ENCODE data around the gene ASCC1.
A peak's percentile ranks its signal among the peaks of the same experiment; 100 is the strongest.

ASCC1 gene, protein sequence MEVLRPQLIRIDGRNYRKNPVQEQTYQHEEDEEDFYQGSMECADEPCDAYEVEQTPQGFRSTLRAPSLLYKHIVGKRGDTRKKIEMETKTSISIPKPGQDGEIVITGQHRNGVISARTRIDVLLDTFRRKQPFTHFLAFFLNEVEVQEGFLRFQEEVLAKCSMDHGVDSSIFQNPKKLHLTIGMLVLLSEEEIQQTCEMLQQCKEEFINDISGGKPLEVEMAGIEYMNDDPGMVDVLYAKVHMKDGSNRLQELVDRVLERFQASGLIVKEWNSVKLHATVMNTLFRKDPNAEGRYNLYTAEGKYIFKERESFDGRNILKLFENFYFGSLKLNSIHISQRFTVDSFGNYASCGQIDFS

DNA sequence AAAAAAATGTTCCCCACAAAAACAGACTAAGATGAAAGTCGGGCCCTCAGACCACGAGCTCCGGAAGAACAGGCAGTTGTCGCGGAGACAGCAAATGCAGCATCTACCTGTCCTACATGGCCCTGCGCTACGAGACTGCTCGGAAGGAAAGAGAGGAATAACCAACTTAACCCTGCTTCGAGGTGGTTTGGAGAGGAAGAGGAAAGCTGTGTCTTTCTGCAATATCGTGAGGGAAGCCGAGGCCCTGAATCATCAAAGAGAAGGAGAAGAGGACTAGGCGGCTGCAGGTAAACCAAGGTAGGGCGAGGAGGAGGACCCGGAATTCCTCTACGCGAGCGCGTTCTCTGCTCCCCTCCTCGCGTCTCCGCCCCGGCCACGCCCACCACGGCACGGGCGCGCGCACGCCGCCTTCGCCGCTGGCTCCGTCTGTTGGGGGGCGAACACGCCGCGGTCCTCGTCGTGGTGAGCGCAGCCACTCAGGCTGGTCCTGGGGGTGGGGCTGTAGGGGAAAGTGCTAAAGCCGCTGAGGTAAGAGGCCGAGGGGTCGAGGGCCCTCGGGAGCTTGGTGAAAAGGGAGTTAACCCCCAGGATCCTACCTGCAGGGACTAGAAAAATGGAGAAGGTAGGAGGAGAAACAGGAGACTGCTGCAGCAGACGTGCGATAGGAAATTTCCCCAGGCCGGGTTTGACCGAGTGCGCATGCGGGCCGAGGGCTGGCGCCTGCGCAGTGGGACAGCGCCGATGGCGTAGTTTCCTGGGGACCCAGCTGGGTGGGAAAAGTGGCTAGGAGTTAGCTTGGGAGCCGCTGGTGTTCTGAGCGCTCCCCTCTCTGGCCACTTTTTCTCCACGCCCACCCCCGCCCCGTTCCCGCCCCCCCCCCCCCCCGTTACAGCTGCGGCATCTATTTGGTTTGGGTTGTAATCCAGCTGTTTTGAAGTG lies at the start of gene ASCC1, which contains the start of gene ANAPC16:
Gene ASCC1 (minus strand): TSS at position 666 of the 939 bp plus-strand sequence. CDS start 2,978 bp downstream, outside the sequence.
Gene ANAPC16 (plus strand): TSS at position 402 of the 939 bp plus-strand sequence. CDS start 7,903 bp downstream, outside the sequence.
- peak; percentile 88 to 95 (median 89) for DNase-seq (ENCODE audit: low read depth in 2 of 3, low spot score in 2 of 3)

DNA sequence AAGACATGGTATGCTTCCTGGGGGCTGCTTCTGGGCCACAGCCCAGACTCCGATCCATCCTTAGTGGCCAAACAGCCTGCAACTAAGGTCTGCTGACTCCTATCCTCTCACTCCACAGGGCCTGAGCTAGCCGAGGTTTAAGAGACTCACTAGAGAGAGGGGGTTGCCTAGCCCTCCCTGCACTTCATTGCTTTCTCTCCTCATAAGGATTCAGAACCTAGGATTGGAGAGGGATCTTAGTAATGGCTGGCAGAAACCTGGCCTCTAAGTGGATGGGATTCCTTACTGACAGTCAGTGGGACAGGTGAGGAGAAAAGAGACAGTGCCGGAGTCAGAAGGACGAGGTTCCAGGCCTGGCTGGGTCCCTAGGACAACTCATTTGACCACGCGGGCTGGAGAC lies 49.4 kb upstream of the ASCC1 start:
- no peak for DNase-seq (ENCODE audit: low read depth in 2 of 3, low spot score in 2 of 3)

DNA sequence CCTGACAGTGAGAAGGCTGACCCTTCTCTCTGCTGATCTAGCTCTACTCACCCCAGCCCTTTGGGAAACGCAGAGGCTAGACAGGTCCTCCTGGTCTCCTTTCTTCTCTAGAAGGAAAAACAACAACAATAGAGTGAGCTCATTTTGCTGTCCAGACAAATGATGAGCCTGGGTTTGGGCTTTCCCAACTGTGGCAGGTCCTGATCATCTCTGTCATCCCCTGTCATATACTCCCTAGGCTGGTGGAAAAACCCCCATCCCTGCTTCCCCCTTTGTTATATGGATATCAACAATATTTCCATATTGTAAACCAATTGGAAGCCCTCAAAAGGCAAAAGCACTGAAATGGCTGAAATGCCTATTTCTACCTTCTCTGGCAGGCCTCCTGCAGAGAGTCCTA lies 48.5 kb upstream of the ASCC1 start:
- no peak for DNase-seq (ENCODE audit: low read depth in 2 of 3, low spot score in 2 of 3)

DNA sequence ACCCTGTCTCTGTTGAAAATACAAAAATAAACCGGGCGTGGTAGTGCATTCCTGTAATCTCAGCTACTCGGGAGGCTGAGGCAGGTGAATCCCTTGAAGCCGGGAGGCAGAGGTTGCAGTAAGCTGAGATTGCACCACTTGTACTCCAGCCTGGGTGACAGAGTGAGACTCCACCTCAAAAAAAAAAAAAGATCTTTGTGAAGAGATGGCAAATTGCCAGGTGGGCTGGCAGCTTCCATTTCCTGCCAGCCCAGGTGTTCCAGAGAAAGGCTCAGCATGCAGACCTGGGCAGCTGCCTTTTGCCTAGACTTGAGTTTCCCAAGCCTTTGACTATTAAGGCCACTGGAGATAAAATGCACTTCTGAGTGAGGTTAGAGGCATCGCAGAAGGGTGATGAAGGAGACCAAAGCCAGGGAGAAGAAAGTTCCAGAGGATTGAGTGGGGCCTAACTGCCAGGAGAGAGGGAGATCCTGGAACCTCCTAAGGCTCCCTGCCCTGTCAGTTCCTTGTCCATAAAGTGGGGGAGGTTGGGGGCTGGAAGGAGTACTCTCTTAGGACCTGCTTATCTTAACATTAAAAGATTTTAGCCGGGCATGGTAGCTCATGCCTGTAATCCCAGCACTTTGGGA lies 47.7 kb upstream of the ASCC1 start:
- no peak for DNase-seq (ENCODE audit: low read depth in 2 of 3, low spot score in 2 of 3)

DNA sequence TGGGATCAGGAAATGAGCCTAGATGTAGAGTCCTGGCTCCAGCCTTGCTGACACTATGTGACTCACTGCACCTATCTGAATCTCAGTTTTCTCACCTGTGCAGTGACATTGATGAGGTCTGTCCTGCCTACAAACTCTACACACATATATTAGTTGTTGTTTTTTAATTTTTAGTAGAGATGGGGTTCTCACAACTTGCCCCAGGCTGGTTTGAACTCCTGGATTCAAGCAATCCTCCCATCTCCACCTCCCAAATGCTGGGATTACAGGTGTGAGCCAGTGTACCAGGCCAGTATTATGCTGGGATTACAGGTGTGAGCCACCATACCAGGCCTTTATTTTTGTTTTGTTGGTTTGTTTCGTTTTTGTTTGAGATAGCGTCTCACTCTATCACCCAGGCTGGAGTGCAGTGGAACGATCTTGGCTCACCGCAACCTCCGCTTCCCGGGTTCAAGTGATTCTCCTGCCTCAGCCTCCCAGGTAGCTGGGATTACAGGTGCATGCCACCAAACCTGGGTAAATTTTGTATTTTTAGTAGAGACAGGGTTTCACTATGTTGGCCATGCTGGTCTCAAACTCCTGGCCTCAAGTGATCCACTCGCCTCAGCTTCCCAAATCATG lies 45.8 kb upstream of the ASCC1 start:
- no peak for DNase-seq (ENCODE audit: low read depth in 2 of 3, low spot score in 2 of 3)

DNA sequence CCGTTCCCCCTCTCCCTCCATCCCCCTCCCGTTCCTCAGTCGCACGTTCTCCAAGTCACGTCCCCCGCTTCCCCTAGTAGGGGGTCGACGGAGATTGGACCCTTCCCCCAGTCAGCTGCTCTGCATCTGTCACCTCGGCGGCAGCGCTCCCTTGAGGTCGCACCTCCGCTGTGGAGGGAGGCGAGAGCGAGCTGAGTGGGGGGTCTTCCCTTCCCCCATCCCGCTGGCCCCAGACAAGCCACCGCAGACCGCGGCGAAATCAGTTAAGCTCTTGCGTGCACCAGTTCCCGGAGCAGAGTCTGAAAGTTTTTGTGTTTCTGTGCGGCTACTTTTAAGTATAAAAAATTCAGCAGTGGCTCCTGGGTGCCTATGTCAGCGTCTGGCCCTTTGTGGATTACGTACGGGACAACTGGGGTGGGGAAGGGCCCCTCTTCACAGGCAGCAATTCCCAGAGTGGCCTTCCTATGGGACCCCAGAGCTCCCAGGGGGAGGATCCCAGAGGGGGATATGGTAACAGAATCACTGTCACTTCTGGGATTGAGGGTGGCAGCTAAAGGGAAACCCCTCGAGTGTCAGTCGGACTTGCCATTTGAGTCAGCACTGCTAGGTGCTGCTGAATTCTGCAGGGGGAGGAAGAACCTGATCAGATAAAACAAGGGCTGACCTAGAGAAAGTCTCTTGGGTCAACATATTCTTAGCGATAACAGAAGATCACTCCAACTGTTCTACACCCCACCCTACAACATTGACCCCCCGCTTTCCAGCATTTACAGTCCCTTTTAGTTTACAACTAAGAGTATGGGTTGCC lies 45.1 kb upstream of the ASCC1 start:
- DNase-seq (ENCODE audit: low read depth in 2 of 3, low spot score in 2 of 3): peak in 1 of 3 experiments; percentile 57

DNA sequence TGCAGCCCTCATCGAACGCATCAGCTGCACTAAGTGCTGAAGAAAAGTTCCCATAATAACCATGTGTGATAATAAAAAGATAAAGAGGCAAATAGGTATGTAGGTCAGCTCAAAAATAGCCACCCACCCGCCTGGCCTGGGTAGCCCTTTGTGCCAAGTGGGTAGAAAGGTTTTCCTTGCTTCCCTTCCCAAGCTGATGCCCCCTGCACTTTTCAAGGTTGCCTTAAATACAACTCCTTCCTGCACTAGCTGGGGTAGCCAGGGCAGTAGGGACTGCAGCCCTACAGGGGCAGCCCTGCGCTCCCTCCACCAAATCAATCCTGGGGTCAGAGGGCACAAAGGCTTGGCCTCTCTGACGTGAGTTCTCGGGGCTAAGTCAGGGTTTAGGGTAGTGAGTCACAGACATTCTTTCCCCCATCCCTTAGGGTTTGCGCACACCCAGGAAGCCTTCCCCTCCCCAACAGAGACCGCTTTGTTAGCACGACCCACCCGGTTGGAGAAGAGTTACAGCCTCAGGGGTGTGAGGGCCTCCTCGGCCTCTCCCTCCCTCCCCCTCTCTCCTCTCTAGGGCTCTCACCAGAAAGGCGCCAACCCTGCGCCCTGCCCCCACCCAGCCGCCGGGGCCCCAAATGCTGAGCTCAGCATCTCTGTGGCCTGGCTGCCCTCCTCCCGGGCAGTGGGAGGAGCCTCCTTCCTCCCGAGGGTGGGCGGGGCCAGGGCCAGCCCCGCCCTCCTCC lies 44.3 kb upstream of the ASCC1 start:
- DNase-seq (ENCODE audit: low read depth in 2 of 3, low spot score in 2 of 3): peak; percentile 84 to 92 (median 86)

DNA sequence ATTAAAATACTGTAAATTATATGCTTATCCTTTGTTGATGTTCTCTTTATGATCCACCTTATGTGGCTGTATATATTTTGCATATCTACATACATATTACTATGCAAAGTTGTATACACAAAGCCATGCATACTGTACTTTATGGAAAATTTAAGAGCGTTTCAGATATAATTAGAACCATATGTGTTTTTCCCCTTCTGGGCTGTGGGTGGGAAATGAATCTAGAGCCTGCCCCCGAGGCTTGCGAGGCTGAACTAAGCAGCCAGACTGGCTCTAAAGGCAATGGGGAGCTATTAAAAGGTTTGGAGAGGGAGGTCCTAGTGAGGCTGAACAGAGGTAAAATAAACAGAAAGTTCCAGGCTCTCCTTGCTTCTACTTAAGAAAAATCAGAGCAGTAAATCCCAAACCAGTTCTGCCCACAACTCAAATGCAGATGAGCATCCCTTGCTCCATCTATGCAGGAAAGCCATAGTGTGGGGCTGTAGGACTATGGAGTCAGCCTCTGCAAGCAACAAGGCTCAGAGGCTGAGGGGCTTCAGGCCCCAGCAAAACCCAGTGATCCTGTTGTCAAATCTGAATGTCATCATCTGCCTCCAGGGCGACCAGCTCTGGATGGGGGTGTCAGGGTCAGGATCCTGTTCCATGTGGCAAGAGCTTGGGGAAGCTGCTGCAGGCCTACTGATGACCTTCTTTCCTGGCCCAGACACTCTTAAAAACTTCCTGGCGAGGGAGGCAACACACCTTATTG lies 43.6 kb upstream of the ASCC1 start:
- DNase-seq (ENCODE audit: low read depth in 2 of 3, low spot score in 2 of 3): no peak

DNA sequence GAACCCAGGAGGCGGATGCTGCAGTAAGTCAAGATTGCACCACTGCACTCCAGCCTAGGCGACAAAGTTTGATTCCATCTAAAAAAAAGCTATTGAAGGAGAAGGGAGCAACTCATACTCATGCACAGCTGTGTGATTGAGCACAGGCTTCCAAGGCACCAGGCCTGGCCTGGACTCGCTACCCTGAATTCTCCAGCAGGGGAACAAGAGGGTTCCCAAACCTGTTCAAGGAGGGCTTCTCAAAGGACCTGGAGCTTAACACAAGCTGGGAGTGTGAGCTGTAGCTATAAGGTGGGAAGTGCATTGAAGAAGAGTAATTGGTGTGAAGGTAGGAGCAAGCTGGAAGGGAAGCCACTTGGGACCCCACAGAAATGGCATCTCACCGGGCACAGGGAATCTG lies 42.5 kb upstream of the ASCC1 start:
- no peak for DNase-seq (ENCODE audit: low read depth in 2 of 3, low spot score in 2 of 3)

DNA sequence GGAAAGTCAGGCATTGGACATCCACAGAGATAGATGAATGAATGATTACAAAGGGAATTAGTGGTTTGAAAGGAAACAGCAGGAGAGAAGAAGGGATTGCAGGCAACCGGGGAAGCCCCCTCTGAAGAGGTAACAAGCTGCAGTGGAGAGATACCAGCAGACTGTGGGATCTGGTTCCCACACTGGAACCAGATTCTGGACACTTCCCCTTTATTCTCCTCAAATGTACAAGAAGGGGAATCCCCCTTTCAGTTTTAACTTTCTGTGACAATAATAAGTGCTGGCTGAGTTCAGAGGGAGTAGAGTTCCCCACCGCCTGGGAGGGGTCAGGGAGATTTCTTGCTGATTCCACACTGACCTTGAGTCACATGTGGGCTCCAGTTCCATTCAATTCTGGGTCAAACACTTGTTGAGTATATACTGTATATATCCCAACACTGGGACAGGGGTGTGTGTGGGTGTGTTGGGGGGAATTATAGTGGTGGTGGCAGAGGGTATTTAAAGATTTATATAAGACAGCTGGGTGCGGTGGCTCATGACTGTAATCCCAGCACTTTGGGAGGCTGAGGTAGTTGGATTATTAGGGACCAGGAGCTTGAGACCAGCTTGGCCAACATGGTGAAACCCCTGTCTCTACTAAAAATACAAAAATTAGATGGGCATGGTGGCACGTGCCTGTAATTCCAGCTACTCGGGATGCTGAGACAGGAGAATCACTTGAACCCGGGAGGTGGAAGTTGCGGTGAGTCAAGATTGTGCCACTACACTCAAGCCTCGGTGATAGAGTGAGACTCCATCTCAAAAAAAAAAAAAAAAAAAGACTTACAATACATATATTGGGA lies 41.2 kb upstream of the ASCC1 start:
- no peak for DNase-seq (ENCODE audit: low read depth in 2 of 3, low spot score in 2 of 3)

DNA sequence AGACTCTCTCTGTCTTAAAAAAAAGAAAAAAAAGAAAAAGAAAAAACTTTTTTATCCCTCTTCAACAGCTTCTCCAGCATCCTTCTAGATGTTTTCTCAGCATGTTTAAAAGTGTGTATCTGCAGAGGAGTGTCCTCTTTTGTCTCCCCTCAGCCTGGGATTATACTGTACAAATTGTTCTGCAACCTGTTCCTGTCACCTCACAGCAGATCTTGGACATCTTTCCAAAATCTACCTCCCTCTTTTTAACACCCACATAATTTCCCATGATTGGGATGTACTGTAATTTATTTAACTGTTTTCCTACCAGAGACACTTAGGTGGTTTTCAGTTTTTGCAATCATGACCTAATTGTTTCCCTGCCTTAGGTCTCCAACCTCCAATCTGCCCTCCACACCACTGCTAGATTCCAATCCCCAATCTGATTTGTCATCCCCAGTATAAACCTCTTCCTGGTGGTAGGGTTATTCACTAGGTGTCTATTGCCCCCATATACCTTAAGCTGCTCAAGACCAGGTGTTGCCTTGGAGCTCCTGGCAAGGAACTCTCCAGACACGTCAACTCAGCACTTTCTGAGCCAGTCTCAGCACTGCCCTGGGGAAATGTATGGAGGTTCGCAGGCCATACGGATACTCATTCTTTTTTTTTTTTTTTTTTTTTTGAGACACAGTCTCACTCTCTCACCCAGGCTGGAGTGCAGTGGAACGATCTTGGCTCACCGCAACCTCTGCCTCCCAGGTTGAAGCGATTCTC lies 40.1 kb upstream of the ASCC1 start:
- no peak for DNase-seq (ENCODE audit: low read depth in 2 of 3, low spot score in 2 of 3)

DNA sequence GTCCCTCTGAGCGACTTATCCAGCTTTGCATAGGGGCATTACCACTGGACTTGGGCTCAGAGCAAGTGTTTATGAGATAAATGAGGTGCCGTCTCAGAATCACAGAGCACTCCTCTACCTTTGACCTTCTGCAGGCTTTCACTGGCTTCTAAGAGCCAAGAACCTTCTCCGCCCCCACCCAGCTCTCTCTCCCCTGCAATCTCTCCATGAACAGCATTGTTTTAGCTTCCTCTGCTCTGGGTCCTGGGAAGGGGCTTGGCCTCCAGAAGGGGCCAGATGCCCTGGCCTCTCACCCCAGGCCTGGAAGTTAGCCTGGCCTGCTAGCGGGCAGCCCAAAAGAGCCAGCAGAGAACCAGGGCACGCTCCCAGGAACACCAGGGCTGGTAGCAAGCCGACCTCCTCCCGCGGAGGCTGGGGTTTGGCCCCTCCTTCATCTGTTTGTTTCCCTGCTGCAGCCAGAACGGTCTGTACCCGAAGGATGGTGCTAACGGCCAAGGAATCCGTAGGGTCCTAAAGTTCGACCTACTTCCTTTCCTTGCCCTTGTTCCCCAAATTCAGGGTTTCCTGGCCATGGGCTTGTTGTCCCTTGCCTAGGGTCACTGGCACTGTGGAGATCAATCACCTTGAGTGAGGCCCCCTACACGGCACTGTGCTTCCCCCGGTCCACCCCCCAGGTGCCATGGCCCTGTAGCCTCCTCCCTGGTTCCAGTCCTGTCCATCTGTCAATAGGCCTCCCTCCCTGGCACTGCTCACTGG lies 38.9 kb upstream of the ASCC1 start:
- DNase-seq (ENCODE audit: low read depth in 2 of 3, low spot score in 2 of 3): no peak

DNA sequence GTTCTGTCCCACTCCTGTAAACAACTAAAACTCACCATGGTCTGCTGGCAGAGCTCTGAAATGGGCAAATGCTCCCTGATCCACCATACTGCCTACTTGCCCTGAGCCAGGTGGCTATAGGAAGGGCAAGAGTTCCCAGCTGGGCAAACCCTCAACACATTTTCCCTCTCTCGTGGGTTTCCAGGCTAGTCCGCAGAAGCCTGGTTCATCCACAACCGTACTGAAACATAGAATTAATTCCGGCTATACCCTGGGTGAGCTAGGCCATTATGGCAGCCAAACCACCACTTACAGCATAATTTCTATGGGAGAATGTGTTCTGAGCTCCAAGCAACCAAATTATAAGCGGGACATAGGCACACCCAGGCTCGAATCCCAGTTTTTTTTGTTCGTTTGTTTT lies 37.5 kb upstream of the ASCC1 start:
- DNase-seq (ENCODE audit: low read depth in 2 of 3, low spot score in 2 of 3): no peak

DNA sequence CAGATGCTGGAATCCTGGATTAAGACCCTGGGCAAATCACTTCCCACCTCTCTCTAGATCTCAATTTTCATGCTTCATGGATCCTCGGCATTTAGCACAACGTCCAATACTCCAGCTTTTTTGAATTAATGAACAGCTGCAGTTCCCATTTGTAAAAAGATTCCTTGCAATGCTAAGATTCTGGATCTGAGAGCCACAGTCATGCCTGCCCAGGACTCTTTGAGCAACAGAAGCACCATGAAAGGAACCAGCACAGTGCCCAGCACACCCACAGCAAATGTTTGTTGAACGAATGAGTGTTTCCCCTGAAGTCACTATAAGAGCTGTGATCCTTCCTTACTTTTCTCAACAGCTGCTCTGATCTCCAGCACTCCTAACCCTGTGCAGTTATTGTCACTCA lies 36.9 kb upstream of the ASCC1 start:
- no peak for DNase-seq (ENCODE audit: low read depth in 2 of 3, low spot score in 2 of 3)

DNA sequence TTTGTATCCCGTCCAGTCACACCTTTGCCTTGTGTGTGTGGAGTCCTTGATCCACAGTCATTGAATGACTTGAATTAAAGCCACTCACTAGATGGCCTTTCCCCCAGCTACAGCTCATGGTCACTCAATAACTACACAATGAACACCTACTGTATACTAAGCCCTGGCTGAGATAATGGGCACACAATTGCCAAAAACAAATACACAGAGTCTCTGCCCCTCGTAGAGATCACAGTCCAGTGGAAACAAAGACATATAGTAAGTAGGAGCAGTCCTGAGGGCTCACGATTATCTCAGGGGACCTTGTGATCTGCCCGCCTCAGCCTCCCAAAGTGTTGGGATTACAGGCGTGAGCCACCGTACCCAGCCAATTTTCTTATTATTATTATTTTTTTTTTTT lies 35.6 kb upstream of the ASCC1 start:
- no peak for DNase-seq (ENCODE audit: low read depth in 2 of 3, low spot score in 2 of 3)

DNA sequence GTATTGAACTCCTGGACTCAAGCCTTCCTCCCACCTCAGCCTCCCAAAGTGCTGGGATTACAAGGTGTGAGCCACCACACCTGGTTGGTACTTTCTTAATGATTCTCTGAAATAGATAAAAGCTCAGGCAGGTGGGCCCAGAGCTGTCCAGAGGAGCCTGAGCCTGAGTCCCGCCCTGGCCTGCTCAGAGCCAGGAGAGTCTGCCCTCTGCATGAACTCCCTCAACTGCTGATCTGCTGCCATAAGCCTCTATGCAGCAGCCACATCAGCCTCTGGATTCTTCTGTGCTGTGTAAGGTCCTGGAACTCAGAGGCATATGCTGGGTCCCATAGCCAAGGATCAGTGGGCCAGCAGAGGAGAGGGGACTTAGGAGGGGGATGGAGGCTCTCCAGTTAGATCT lies 34.6 kb upstream of the ASCC1 start:
- DNase-seq (ENCODE audit: low read depth in 2 of 3, low spot score in 2 of 3): no peak
